Astrocyte (in vitro differentiated cells and primary cell): ENCODE data around the gene TMEM154. TPM values are rescaled to one million over a fixed set of nuclear protein-coding genes. Genes with fewer than 3 reads are reported as not detected.

Source experiments
- DNase-seq: peaks from one replicate; pipeline ENCODE4 v3.0.0-alpha.2; 2010; ENCODE audit warnings: low read depth
- FAIRE-seq: peaks from 2 replicates; lab custom pipeline; 2011; peaks lifted over from hg19 to GRCh38; lab: Jason Lieb, UNC
- H2AFZ ChIP-seq: 2 replicates; pipeline ENCODE4 v1.6.0; 2012; ENCODE audit warnings: low read depth, low read length, inconsistent platforms
- H3K27ac ChIP-seq: 2 replicates; pipeline ENCODE4 v1.5.1; 2011; ENCODE audit warnings: low read depth, low read length, inconsistent platforms
- H3K27me3 ChIP-seq: 2 replicates; pipeline ENCODE4 v1.6.0; 2011; ENCODE audit warnings: low read length, inconsistent platforms; ENCODE audit not compliant: insufficient read depth
- H3K36me3 ChIP-seq: 2 replicates; pipeline ENCODE4 v1.5.1; 2011; ENCODE audit warnings: low read length, inconsistent platforms; ENCODE audit not compliant: insufficient read depth
- H3K4me1 ChIP-seq: 2 replicates; pipeline ENCODE4 v1.5.1; 2011; ENCODE audit warnings: low read length, inconsistent platforms; ENCODE audit not compliant: insufficient read depth
- H3K4me2 ChIP-seq: 2 replicates; pipeline ENCODE4 v1.6.0; 2012; ENCODE audit warnings: low read length, inconsistent platforms
- H3K4me3 ChIP-seq: 2 replicates; pipeline ENCODE4 v1.5.1; 2011; ENCODE audit warnings: low read depth, mild to moderate bottlenecking, low read length, inconsistent platforms; ENCODE audit not compliant: insufficient read depth
- H3K79me2 ChIP-seq: 2 replicates; pipeline ENCODE4 v1.6.0; 2012; ENCODE audit warnings: mild to moderate bottlenecking, low read length, inconsistent platforms; ENCODE audit not compliant: insufficient read depth
- H3K9ac ChIP-seq: 2 replicates; pipeline ENCODE4 v1.6.0; 2012; ENCODE audit warnings: mild to moderate bottlenecking, low read length, inconsistent platforms
- H3K9me3 ChIP-seq: 2 replicates; pipeline ENCODE4 v1.5.1; 2012; ENCODE audit warnings: low read depth, mild to moderate bottlenecking, low read length, inconsistent platforms; ENCODE audit not compliant: insufficient read depth
- H4K20me1 ChIP-seq: 2 replicates; pipeline ENCODE4 v1.6.0; 2012; ENCODE audit warnings: low read length, inconsistent platforms; ENCODE audit not compliant: insufficient read depth
- H3K27ac Mint-ChIP-seq: one replicate; pipeline ENCODE4 v1.8.0; 2021; ENCODE audit warnings: mild to moderate bottlenecking, mixed read lengths; ENCODE audit not compliant: unreplicated experiment
- H3K27me3 Mint-ChIP-seq: one replicate; pipeline ENCODE4 v1.8.0; 2021; ENCODE audit warnings: low read depth, mixed read lengths; ENCODE audit not compliant: unreplicated experiment
- H3K36me3 Mint-ChIP-seq: one replicate; pipeline ENCODE4 v1.8.0; 2021; ENCODE audit warnings: low read depth, mixed read lengths; ENCODE audit not compliant: unreplicated experiment
- H3K4me1 Mint-ChIP-seq: one replicate; pipeline ENCODE4 v1.8.0; 2021; ENCODE audit warnings: low read depth, mixed read lengths; ENCODE audit not compliant: unreplicated experiment
- H3K4me3 Mint-ChIP-seq: one replicate; pipeline ENCODE4 v1.8.0; 2021; ENCODE audit warnings: mild to moderate bottlenecking, moderate library complexity, mixed read lengths; ENCODE audit not compliant: unreplicated experiment
- H3K9me3 Mint-ChIP-seq: one replicate; pipeline ENCODE4 v1.8.0; 2021; ENCODE audit warnings: mild to moderate bottlenecking, mixed read lengths; ENCODE audit not compliant: unreplicated experiment
- CTCF ChIP-seq: IDR thresholded peaks from 2 replicates; pipeline ENCODE4 v1.5.1; 2011; ENCODE audit warnings: low read depth, mild to moderate bottlenecking, inconsistent platforms, low read length, moderate library complexity; ENCODE audit not compliant: insufficient read depth
- EZH2 ChIP-seq: IDR thresholded peaks from 2 replicates; pipeline ENCODE4 v1.6.1; 2012; ENCODE audit warnings: mild to moderate bottlenecking, low read length, inconsistent platforms; ENCODE audit not compliant: insufficient read depth
- total RNA-seq: library from RNA; stranded (reverse); gene quantifications from 2 replicates; pipeline ENCODE4 v1.2.1, GENCODE V29; 2021

TMEM154 gene
- total RNA-seq, 1 donor from 2014 or later, result 13.2 TPM

- H3K79me2 ChIP-seq, result no peaks in the 10 kb centered on the region
- Mint-ChIP-seq H3K27ac (peak overlapping the region; percentile 83), H3K4me1 (peaks cover 25% of the 10 kb centered on the region), H3K4me3 (peak overlapping the region; percentile 24), H3K27me3 (peaks cover 3% of the 10 kb centered on the region), H3K9me3 (peaks cover 4% of the 10 kb centered on the region), H3K36me3 (no peaks in the 10 kb centered on the region)
- TF ChIP-seq CTCF (no peak), EZH2 (no peak)
- peak overlapping the region; percentile 2 for H3K9ac ChIP-seq
- DNase-seq (peak; percentile 96), FAIRE-seq (peak; percentile 73)
- H4K20me1 ChIP-seq, result no peaks in the 10 kb centered on the region
- H3K27ac ChIP-seq, result peak overlapping the region; percentile 35
- no peak overlapping the region for H3K4me3 ChIP-seq
- H3K36me3 ChIP-seq, result no peaks in the 10 kb centered on the region
- H3K4me2 ChIP-seq, result peak overlapping the region; percentile 78
- H3K4me1 ChIP-seq, result peaks cover 13% of the 10 kb centered on the region
- H3K9me3 ChIP-seq, result no peaks in the 10 kb centered on the region
- H3K27me3 ChIP-seq, result no peaks in the 10 kb centered on the region
- peak overlapping the region; percentile 31 for H2AFZ ChIP-seq
Observed at GRCh38 chr4:152590179-152591031, 89.4 kb downstream of the TMEM154 start.

GRCh38 chr4:152588869-152589268 is 90.9 kb downstream of the TMEM154 start:
- H3K9me3 Mint-ChIP-seq, result peaks cover 4% of the 10 kb centered on the region
- no peak for DNase-seq
- Histone ChIP-seq H3K4me3 (no peak overlapping the region), H3K27me3 (no peaks in the 10 kb centered on the region), H3K4me1 (peaks cover 13% of the 10 kb centered on the region), H3K9ac (no peak overlapping the region), H3K79me2 (no peaks in the 10 kb centered on the region), H3K4me2 (no peak overlapping the region), H4K20me1 (no peaks in the 10 kb centered on the region), H3K9me3 (no peaks in the 10 kb centered on the region), H2AFZ (no peak overlapping the region), H3K27ac (no peak overlapping the region), H3K36me3 (no peaks in the 10 kb centered on the region)
- FAIRE-seq, result no peak
- H3K27ac Mint-ChIP-seq, result no peak overlapping the region
- no peak overlapping the region for H3K4me3 Mint-ChIP-seq
- peaks cover 25% of the 10 kb centered on the region for H3K4me1 Mint-ChIP-seq
- H3K27me3 Mint-ChIP-seq, result peaks cover 7% of the 10 kb centered on the region
- TF ChIP-seq EZH2, result no peak
- no peak for TF ChIP-seq CTCF
- H3K36me3 Mint-ChIP-seq, result no peaks in the 10 kb centered on the region

GRCh38 chr4:152587127-152587526 is 92.7 kb downstream of the TMEM154 start:
- no peak overlapping the region for H3K4me3 Mint-ChIP-seq
- FAIRE-seq, result no peak

More at GRCh38 chr4:152587127-152587526, 92.7 kb downstream of the TMEM154 start:
- Histone ChIP-seq H3K27me3 (no peaks in the 10 kb centered on the region), H3K4me3 (no peak overlapping the region), H3K79me2 (no peaks in the 10 kb centered on the region), H2AFZ (no peak overlapping the region), H3K36me3 (no peaks in the 10 kb centered on the region), H3K27ac (no peak overlapping the region), H3K4me2 (no peak overlapping the region), H3K9ac (no peak overlapping the region), H3K4me1 (peaks cover 13% of the 10 kb centered on the region), H3K9me3 (no peaks in the 10 kb centered on the region), H4K20me1 (no peaks in the 10 kb centered on the region)
- Mint-ChIP-seq H3K27ac (no peak overlapping the region), H3K4me1 (peaks cover 25% of the 10 kb centered on the region), H3K36me3 (no peaks in the 10 kb centered on the region), H3K27me3 (peaks cover 7% of the 10 kb centered on the region), H3K9me3 (peaks cover 4% of the 10 kb centered on the region)
- DNase-seq, result no peak
- no peak for TF ChIP-seq CTCF
- no peak for TF ChIP-seq EZH2
